Endothelial cell of umbilical vein (primary cell): ENCODE measurements around the gene NELFCD. TPM values are rescaled to one million over a fixed set of nuclear protein-coding genes. Genes with fewer than 3 reads are reported as not detected.

Experiments used
- BruUV-seq: library from RNA; stranded (reverse); fragments of 400-500 nt; replicated peaks from 2 replicates; lab custom pipeline; 2021; lab: Mats Ljungman, UMichigan
- CTCF ChIA-PET: fragments of 300-600, 350-600 bp; sonication (Branson Sonifier 250); formaldehyde crosslinking; loops from one replicate; lab custom pipeline; 2021; ENCODE audit warnings: antibody characterized with exemption, inconsistent platforms; lab: Charles Lee
- POLR2A ChIA-PET: fragments of 300-600, 350-600 bp; sonication (Branson Sonifier 250); formaldehyde crosslinking; loops from one replicate; lab custom pipeline; 2021; ENCODE audit warnings: antibody characterized with exemption, inconsistent platforms; lab: Charles Lee
- DNase-seq: peaks from one replicate; pipeline ENCODE4 v3.0.0-alpha.2; 2011; ENCODE audit warnings: low read depth, low spot score
- FAIRE-seq: peaks from 2 replicates; lab custom pipeline; 2011; peaks lifted over from hg19 to GRCh38; lab: Jason Lieb, UNC
- H2AFZ ChIP-seq: 2 replicates; pipeline ENCODE4 v1.6.0; 2012; ENCODE audit warnings: low read depth, low read length, control low read depth, inconsistent platforms
- H3K27ac ChIP-seq: 2 replicates; pipeline ENCODE4 v1.5.1; 2011; ENCODE audit warnings: low read depth, mild to moderate bottlenecking, control low read depth, low read length, moderate library complexity; ENCODE audit not compliant: insufficient read depth
- H3K27me3 ChIP-seq, 2 experiments: 2 replicates each; pipeline versions ENCODE4 v1.6.0 to v1.6.1; 2011; ENCODE audit warnings: low read length in 2 of 2, mixed read lengths in 1 of 2; ENCODE audit not compliant: control insufficient read depth in 2 of 2, insufficient read depth in 2 of 2
- H3K36me3 ChIP-seq, 2 experiments: 2 replicates in 1 of 2; 3 replicates in 1 of 2; pipeline ENCODE4 v1.5.1; 2011; ENCODE audit warnings: low read length in 2 of 2, mild to moderate bottlenecking in 1 of 2, moderate library complexity in 1 of 2; ENCODE audit not compliant: control insufficient read depth in 2 of 2, insufficient read depth in 2 of 2; ENCODE audit errors: extremely low read depth in 1 of 2
- H3K4me1 ChIP-seq: 3 replicates; pipeline ENCODE4 v1.5.1; 2011; ENCODE audit warnings: mild to moderate bottlenecking, low read length; ENCODE audit not compliant: control insufficient read depth, insufficient read depth; ENCODE audit errors: extremely low read depth
- H3K4me2 ChIP-seq: 2 replicates; pipeline ENCODE4 v1.6.1; 2011; ENCODE audit warnings: low read length, control low read depth, mixed read lengths; ENCODE audit not compliant: insufficient read depth
- H3K4me3 ChIP-seq, 3 experiments: fragments of 200-600 bp in 1 of 3; sonication (generic), shearing (Covaris generic) in 1 of 3; replicated peaks in 1 of 3; 2 replicates each; pipeline ENCODE4 v1.5.1; 2011 to 2016; ENCODE audit warnings: control low read depth in 3 of 3, low read length in 3 of 3, mild to moderate bottlenecking in 2 of 3, inconsistent platforms in 1 of 3, low read depth in 1 of 3, moderate library complexity in 1 of 3; ENCODE audit not compliant: insufficient read depth in 1 of 3
- H3K79me2 ChIP-seq: 2 replicates; pipeline ENCODE4 v1.6.0; 2012; ENCODE audit warnings: low read length, inconsistent platforms; ENCODE audit not compliant: control insufficient read depth, insufficient read depth
- H3K9ac ChIP-seq: replicated peaks from 2 replicates; pipeline ENCODE3; 2011; ENCODE audit warnings: low read length, control low read depth; ENCODE audit not compliant: insufficient read depth; ENCODE audit errors: extremely low read depth
- H3K9me1 ChIP-seq: replicated peaks from 3 replicates; pipeline ENCODE4 v1.6.0; 2011; ENCODE audit warnings: mild to moderate bottlenecking, low read length; ENCODE audit not compliant: control insufficient read depth, insufficient read depth; ENCODE audit errors: extremely low read depth
- H3K9me3 ChIP-seq: replicated peaks from 2 replicates; pipeline ENCODE4 v1.5.1; 2012; ENCODE audit warnings: low read length, inconsistent platforms; ENCODE audit not compliant: control insufficient read depth, insufficient read depth
- H4K20me1 ChIP-seq: replicated peaks from 2 replicates; pipeline ENCODE3; 2011; ENCODE audit warnings: mild to moderate bottlenecking, low read length; ENCODE audit not compliant: control insufficient read depth, insufficient read depth; ENCODE audit errors: extremely low read depth
- EZH2 ChIP-seq: IDR thresholded peaks from 2 replicates; pipeline ENCODE4 v1.6.1; 2012; ENCODE audit warnings: borderline replicate concordance, low read depth, mild to moderate bottlenecking, moderate library complexity, low read length, inconsistent platforms; ENCODE audit not compliant: severe bottlenecking
- FOS ChIP-seq: IDR thresholded peaks from 2 replicates; pipeline ENCODE4 v1.6.1; 2011; ENCODE audit warnings: mild to moderate bottlenecking, low read length, moderate library complexity, borderline replicate concordance; ENCODE audit not compliant: insufficient read depth
- GATA2 ChIP-seq: IDR thresholded peaks from 2 replicates; pipeline ENCODE4 v1.7.0; 2011; ENCODE audit warnings: low read depth, mild to moderate bottlenecking, moderate library complexity, mixed read lengths, low read length; ENCODE audit not compliant: insufficient read length, insufficient read depth
- JUN ChIP-seq: IDR thresholded peaks from 2 replicates; pipeline ENCODE4 v1.6.1; 2011; ENCODE audit warnings: borderline replicate concordance, low read depth; ENCODE audit not compliant: insufficient read length, insufficient read depth
- MYC ChIP-seq: IDR thresholded peaks from one replicate; pipeline ENCODE4 v1.6.1; 2011; ENCODE audit warnings: mild to moderate bottlenecking, low read depth, low read length
- POLR2A ChIP-seq: IDR thresholded peaks from 2 replicates; pipeline ENCODE4 v1.6.1; 2012; ENCODE audit warnings: low read depth, mild to moderate bottlenecking, control low read depth, low read length
- POLR2AphosphoS5 ChIP-seq: IDR thresholded peaks from 2 replicates; pipeline ENCODE4 v1.6.1; 2012; ENCODE audit warnings: low read depth, mild to moderate bottlenecking, control low read depth, low read length, moderate library complexity; ENCODE audit not compliant: insufficient read depth
- dilution Hi-C: fragments of 300-500 bp; cut with MboI; formaldehyde crosslinking; loops from one replicate; pipeline ENCODE4 v1.15.0; 2019; ENCODE audit warnings: low sequenced_read_pairs; ENCODE audit not compliant: extremely low pct_ligation_motif_present
- intact Hi-C: fragments of 100-400 bp; cut with micrococcal nuclease; formaldehyde crosslinking; loops from one replicate; pipeline ENCODE4 v1.10.0; 2022
- polyA plus RNA-seq, 4 experiments: library from polyadenylated mRNA; depleted of rRNA in 3 of 4; stranded (reverse) in 3 of 4; unstranded in 1 of 4; fragments of >200 nt; gene quantifications; 2 replicates each; pipeline versions ENCODE4 v1.2.1 to v1.2.3, GENCODE V29; 2011 to 2012; ENCODE audit warnings: missing spikeins in 1 of 4
- total RNA-seq: library from RNA; stranded (reverse); gene quantifications from 2 replicates; pipeline ENCODE4 v1.2.3, GENCODE V29; 2021
- TF ChIP-seq, protein P1 (sequence below), 2 donors: IDR thresholded peaks; 1 replicate in 1 of 2; 2 replicates in 1 of 2; pipeline ENCODE4 v1.5.1; 2011; ENCODE audit warnings: low read length in 2 of 2, mild to moderate bottlenecking in 2 of 2, moderate library complexity in 2 of 2, control low read depth in 1 of 2, inconsistent platforms in 1 of 2, low read depth in 1 of 2; ENCODE audit not compliant: insufficient read depth in 1 of 2; ENCODE audit errors: extremely low read depth in 1 of 2
- TF ChIP-seq, protein P2 (sequence below): IDR thresholded peaks from 2 replicates; pipeline ENCODE4 v1.6.1; 2011; ENCODE audit not compliant: insufficient read depth, insufficient read length

NELFCD gene
- total and polyA plus RNA-seq, 2 donors (not counting 3 experiments of a cell fraction or from before 2014, with no cell fraction given): 90.1 to 92.5 TPM

DNA sequence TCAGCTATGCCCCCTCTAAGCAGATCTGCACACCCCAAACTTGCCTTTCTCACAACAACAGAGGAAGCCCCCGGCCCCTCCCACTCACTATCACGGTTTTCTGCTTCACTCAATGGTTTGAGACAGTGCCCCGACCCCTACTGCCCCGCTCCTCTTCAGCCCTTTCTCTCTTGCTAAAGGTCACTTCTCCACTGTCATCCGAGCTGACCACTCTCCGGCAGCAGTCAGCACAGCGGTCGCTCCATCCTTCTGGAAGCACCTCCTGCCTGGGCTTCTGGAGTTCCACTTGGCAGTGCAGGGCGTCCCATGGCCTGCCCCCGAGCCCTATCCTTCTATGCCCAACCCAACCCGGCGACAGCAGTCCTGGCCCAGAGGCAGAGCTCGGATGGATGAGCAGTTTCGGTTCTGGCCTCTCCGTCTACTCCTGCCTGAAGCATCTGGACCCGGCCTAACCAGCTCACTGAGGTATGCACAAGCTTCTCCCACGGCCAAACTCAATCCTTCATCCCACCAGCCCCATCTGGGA is 21.9 kb downstream of the NELFCD start:
- Histone ChIP-seq H3K9me1 (no peaks in the 10 kb centered on the region), H3K27me3 (no peaks in the 10 kb centered on the region), H3K4me3 (no peak overlapping the region), H3K27ac (no peak overlapping the region), H3K79me2 (peaks cover 42% of the 10 kb centered on the region), H3K36me3 (peaks cover 0 to 32% of the 10 kb centered on the region in 2 experiments), H2AFZ (no peak overlapping the region), H3K9ac (no peak overlapping the region), H4K20me1 (no peaks in the 10 kb centered on the region), H3K4me1 (peaks cover 20% of the 10 kb centered on the region), H3K4me2 (no peak overlapping the region), H3K9me3 (no peaks in the 10 kb centered on the region)
- CTCF ChIA-PET: no interaction called here
- dilution Hi-C loops (no loop called here), intact Hi-C loops (no loop called here)
- BruUV-seq: no TSS peak
- POLR2A ChIA-PET: no interaction called here
- TF ChIP-seq EZH2 (no peak), GATA2 (no peak), JUN (no peak), POLR2AphosphoS5 (no peak), POLR2A (no peak), MYC (no peak), FOS (no peak)
- TF ChIP-seq, protein P1, sequence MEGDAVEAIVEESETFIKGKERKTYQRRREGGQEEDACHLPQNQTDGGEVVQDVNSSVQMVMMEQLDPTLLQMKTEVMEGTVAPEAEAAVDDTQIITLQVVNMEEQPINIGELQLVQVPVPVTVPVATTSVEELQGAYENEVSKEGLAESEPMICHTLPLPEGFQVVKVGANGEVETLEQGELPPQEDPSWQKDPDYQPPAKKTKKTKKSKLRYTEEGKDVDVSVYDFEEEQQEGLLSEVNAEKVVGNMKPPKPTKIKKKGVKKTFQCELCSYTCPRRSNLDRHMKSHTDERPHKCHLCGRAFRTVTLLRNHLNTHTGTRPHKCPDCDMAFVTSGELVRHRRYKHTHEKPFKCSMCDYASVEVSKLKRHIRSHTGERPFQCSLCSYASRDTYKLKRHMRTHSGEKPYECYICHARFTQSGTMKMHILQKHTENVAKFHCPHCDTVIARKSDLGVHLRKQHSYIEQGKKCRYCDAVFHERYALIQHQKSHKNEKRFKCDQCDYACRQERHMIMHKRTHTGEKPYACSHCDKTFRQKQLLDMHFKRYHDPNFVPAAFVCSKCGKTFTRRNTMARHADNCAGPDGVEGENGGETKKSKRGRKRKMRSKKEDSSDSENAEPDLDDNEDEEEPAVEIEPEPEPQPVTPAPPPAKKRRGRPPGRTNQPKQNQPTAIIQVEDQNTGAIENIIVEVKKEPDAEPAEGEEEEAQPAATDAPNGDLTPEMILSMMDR (IDR thresholded peaks at IDR 0.05; ENCODE audit: extremely low read depth in 1 of 2, insufficient read depth in 1 of 2, low read depth in 1 of 2, low read length in 2 of 2): no peak
- TF ChIP-seq, protein P2, sequence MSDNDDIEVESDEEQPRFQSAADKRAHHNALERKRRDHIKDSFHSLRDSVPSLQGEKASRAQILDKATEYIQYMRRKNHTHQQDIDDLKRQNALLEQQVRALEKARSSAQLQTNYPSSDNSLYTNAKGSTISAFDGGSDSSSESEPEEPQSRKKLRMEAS: no peak
- FAIRE-seq: no peak
- no peak for DNase-seq
